ENCODE results near the gene OLFM3.

The OLFM3 gene

DNA sequence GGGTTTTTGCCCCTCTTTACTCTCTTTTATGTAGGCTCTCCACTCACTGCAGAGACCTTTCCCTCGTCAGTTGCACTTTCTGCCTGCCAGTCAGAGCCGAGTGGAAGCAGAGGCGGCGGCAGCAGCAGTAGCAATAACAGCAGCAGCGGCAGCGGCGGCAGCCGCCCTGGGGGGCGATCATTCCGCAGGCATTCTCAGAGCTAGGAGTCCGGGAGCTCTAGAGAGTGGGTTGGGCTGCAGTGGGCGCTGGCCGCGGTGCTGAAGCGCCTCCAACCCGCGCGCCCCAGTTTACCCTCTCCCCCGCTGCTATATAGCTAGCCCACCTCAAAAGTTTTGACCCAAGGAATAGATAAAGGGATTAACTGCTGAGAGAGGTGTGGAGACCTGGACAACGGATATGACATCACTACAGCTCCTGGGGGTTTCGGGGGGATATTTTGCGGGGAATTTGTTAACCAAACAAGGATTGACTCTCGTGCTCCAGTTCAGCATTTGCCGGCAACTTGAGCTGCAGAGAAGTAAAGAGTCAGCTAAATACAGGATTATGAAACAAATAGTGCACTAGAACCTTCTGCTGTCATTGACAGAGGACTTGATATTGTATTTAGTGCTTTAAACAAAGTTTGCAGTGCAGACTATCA is at the start of gene OLFM3:
Gene OLFM3 (minus strand): TSS at position 102 of the 641 bp plus-strand sequence.
- DNase-seq = peak; percentile 69

DNA sequence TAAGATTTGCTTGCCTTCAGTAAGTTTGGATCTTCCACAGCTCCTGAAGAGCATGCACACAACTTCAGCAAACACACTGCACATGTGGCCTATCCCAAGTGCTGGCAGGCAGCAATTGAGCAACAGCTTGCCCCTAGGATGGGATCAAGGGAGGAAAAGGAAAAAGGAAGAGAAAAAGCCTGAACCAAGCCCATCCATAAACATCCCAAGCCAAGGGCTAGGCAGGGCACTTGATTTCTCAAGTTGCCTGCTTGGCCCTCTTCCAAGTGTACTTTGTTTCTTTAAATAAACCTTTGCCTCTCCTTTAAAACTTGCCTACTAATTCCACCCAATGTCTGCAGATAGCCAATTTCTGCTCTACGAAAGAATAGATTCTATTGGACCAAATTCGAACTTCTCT is 49.0 kb upstream of the OLFM3 start:
- no peak for DNase-seq

DNA sequence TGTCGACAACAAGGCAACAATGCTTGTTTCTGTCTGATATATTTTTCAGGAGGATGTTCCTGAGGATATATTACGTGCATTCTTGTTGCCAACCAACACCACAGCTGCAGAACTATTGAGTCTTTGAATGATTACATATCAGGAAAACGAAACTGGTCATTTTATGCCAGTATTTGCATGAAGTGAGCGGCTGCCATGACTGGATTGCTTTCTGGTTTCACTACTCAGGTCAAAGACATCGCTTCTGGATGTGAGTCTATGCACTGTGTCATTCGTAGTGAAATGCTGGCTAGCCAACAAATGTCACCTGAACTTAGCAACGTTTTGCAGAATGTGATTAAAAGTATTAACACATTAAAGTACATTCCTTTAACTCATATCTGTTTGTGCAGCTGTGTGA is 35.8 kb upstream of the OLFM3 start:
- no peak for DNase-seq

DNA sequence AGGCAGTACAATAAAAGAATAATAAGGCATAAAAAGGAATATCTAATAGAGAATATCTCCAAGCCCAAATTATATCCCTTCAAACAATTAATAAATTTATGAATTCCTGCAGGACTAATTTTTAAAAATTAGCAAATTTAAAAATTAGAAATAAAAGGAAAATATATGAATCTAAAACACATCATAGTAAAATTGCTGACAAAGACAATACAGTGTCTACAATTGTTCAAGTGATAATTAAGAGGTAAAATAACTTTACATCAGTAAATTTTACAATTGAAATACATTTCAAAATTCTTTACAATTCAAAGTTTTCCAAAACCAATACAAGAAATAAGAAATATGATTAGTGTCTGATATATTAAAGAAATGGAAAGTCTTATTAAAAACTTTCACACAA is 22.8 kb upstream of the OLFM3 start:
- no peak for DNase-seq

DNA sequence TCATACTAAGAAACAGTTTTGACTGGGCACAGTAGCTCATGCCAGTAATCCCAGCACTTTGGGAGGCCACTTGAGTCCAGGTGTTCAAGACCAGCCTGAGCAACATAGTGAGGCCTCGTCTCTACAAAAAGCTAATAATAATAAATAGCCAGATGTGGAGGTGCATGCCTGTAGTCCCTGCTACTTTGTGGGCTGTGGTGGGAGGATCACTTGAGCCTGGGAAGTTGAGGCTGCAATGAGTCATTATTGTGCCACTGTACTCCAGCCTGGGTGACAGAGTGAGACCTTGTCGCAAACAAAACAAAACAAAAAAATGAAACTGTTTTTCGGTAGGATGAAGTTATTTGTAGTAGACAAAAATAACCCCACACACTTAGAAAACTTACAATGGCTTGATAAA is 19.0 kb upstream of the OLFM3 start:
- DNase-seq = no peak

DNA sequence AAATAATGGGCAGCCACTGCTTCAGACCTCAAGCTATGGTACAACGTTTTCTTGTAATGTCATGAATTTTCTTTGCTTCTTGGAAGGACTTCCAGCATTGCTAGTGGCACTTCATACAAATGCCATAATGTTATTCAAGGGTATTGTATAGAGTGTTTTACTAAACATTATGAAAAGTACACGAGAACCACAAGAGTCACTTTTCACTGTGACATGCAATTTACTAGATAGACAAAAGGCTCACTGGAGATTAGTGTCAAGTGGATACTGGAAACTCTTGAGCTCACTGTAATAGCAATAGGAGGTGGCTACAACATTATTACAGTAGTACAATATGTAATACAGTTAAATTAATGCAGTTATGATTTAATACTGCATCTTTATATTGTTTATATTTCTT is 5.3 kb upstream of the OLFM3 start:
- DNase-seq = no peak

DNA sequence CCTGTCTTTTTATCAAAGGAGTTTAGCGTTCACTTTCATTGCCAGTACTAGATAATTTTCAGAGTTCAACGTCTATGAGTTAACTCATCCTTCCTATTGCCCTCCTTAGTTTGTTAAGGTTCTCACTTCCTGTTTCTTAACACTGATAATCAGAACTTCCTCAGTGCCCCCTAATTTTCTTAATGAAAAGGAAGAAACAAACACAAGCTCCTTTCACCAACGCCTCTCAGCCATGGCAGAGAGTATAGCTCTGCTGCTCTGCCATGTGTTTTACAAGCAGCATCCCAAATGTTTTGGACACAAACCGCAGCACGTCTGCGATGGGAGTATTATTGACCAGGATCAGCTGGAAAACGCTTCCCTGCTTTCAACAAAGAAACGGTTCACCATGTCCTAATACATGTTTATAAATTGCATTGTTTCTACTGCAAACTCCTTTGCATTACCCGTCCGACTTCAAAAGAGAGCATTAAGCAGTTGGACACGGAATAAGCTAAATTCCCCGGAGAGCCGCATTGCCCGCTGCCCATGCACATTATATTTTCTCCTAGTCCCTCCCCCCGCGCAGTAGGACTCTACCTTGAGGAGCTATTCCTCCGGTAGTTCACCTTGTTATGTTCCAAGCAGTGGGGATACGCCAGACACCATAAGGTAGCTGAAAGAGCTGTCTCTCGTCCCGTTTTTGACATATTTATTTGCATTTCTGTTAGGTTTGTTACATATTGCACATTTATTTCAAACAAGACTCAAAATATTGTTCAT is 561 bp downstream of the OLFM3 start:
- DNase-seq = no peak

DNA sequence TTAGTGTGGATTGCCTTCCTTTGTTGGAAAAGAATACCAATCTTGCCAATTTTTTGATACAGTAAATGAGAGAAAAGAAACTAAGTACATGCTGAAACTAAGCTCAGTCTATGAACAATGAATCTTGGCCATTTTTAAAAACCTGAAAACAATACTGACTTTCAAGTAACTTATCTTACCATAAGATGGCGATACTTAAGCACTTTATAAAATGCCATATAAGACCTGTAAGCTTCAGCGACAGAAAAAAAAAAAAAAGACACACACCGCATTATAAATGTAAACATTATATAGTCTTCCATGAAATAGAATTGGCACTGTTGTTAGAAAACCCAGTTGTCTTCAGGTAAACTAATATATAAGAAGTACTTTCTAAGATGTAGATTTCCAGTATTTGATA is 3.0 kb downstream of the OLFM3 start:
- DNase-seq = no peak

DNA sequence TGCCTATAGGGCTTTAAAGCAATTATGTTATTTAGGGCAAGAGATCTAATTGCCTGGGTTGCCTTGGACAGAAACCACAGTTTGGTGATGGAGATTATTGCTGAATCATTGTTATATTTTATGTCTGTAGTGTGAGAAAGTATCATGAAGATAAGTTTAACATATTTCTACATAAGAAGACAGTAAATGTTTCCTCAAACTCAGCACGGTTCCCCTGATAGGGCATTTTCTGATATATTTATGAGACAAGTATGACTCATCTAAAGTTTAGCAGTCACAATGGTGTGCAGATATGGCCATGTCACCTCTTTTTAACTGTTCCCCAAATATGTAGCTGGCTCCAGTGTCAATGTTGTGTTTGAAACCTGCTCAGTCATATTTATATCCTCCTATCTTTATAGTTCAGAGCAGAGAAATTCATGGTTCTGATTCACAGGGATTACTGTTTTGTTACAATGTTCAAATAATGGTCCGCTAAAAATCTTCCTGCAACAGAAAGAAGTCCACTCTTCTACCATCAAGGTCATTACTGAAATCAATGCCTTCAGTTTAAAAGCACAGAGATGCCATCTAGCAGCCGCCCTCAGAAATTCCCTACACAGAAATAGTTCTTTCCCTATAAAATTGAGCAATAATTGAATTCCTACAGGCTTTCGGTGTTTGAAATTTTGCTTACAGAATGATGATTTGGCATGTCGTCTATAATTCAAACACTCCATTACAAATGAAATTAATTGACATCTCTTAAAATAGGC is 3.7 kb downstream of the OLFM3 start:
- no peak for DNase-seq

DNA sequence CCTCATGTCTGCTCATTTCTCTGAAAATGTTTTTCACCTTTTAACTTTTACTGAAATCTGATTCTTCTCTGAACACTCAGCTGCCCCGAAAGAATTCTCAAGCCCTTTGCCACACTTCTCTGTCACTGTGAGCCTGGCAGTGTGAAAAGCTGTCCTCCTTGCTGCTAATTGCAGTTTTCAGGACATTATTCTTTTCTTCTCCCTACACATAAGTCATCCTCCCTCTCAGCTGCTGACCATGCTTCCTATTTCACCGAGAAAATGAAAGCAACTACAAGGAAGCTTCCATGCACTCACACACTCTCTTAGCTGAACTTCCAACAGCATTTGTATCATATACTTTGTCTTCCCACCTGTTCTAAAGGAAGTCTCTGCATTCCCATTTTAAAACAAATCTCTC is 15.8 kb downstream of the OLFM3 start:
- no peak for DNase-seq

DNA sequence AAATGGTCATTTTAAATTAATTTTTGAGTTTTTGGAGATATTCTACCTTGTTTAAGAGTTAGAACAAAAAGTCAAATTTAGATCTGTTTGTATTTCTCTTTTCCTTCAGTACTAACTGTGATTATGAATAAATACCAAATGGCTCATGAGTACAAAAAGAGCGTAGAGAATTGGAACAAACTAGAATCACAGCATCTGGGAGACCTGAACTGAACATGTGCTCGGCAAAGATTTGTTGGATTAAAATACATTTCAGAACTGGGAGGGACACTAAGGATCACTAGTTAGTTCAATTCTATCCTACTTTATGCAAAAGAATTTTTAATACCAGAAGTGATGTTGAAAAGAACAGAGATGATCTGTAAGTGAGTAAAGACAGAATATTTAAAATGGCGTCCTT is 19.5 kb downstream of the OLFM3 start:
- no peak for DNase-seq

DNA sequence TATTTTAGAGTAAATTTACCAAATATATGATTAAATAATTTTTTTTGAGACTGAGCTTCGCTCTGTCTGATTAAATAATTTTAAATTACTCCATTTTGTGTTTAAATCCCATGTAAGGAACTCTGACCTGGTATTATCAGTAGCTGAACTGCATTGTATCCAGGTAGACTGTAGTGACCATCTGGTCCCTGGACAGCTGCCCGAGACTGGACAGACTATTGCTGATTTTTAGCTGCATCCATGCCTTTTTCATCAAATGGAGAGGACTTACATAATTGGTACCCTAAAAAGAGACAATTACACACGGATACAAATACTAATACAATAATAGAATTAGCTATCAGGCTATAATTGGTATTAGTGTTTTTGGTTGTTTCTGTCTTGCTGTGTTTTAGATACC is 20.6 kb downstream of the OLFM3 start:
- DNase-seq = no peak

DNA sequence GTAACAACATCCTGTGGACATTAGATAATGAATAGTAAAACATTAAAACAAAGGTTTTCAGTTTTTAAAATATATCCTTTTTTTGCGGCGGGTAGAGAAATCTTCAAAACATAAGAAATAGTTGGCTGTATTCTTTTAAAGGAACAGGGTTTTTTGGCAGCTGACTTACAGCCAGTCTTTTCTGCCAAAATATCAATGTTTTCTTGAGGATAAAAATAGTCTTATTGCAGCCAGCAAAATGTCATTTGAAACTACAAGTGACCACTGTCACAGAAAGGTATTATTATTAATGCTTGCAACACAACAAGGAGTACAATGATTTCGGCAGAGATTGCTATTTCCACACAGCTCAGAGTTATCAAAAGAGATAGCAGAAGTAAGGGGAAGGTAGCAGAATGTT is 21.4 kb downstream of the OLFM3 start:
- DNase-seq = no peak

DNA sequence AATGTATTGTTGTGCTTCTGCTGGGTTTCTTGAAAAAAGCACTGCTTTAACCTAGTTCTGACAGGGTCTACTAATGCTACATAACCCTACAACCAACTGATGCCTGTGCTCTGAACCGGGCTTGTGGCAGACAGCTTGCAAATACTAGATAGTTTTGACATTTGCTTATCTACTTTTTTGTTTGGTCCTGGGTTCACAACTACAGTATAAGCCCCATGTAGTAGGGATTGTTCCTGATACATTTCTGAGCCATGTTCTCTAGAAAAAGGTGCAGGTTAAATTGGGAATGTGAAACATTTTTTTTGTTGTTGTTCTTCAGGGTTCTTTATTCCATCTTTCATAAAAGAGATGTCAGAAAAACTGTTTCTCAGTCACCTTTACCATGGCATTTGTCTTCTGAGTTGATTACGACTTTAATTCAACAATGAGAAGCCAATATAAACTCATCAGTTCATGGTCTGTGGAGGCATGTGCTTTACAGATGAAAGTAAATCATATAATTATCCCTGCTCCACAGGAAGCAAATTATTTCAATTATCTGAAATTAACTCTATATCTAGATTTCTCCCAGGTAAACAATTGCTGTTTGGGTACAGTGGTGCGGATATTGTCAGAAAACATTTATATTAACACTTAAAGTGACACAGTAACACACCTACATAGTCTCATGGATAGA is 22.0 kb downstream of the OLFM3 start:
- no peak for DNase-seq

DNA sequence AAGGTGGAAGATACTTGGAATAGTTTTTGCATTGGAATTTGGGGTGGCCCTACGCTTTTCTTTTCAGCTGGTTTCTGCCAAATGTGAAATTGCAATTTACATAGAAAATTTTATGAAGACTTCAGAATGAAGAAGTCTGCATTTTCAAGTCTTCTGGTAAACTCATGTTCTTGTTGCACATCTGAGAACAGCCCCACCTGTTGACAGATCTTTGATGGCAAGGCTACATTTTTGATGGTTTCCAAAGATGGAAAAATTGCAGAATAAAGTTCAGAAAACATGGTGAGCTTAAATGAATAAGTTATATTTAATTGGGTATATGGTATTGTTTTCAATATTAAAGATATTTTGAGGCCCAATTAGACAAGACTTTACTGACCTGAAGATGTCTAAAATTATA is 25.4 kb downstream of the OLFM3 start:
- no peak for DNase-seq

DNA sequence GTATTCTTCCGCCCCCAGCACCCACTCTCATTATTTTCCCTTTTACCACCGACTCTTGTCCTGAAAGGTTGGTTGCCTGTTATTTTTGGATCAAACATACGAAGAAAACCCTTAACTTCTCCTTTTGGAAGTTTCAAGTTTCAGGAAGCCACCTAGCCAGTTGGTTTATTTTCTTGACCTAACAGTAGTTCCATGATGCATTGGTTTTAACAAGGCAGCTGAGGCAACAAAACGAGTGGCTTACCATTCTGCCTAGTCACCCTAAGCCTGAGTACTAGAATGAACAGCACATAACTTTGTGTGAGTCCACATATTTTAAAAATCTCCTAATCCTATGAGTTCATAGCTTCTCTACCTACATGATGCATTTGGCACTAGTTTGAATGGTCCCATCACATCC is 28.9 kb downstream of the OLFM3 start:
- DNase-seq = no peak

DNA sequence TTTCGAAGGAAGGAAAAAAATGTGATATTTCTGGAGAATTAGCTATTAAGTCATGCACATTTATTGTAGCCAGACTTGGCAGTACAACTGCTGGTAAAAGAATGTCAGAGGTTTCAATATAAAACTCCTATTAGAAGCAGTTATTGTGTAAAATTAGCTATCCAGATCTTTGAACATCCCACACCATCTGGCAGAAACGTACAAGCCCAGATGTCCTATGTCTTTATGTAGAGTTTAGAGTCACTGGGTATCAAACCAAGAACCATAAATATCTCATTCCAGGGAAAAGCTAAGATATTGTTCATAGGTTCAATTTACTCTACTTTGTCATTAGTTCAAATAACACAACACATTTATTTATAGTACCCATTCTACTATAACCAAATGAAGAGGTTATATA is 31.4 kb downstream of the OLFM3 start:
- no peak for DNase-seq

DNA sequence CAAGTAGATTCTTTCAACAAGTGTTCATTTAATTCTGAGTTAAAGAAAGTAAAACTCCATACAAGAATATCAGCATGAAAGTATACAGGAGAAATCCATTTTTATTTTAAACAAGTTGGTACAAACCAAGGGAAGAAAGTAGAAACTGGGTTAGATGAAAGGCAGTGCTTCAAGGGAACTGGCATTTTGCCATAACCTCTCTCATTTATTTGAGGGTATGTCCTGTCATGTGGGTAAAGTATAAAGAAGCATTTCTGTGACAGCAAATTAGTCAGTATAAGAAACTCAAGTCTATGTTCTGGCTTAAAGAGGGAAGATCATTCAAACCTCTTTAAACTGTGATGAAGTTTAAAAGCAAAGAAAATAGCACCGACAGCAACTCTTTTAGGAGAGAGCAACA is 32.0 kb downstream of the OLFM3 start:
- no peak for DNase-seq

DNA sequence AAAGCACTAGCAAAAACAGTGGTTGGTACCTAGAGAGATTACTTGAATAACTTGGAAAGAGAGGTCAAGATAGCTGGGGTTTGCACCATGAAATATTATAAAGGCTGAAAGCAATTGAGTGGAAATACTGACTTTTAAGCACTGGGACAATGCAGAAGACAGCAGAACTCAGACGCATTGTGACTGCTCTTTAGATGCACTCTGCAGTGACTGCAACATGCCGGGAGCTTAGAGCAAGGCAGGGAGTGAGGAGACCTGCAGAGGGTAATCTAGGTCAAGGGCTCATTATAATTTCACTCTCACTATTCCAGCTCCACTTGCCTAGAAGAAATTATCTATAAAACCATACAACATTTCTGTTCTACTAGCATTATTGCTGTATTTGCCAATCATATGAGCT is 36.6 kb downstream of the OLFM3 start:
- no peak for DNase-seq

DNA sequence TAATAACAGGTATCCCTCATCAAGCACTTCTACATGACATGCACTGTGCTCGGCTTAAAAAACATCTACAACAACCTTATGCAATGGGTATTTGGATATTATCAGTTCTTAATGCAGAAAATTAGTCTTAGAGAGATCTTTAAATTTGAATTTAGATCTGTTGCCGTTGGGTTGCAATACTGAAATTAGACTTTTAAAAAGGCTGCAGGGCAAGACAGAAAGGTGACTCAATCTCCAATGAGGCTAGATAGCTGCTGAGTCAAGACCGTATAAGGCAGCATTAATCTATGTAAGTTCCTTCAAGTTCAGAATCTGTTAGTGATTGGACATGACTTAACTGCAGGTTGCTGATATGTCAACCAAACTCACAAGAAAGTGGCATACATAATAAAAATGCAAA is 37.3 kb downstream of the OLFM3 start:
- DNase-seq = no peak

DNA sequence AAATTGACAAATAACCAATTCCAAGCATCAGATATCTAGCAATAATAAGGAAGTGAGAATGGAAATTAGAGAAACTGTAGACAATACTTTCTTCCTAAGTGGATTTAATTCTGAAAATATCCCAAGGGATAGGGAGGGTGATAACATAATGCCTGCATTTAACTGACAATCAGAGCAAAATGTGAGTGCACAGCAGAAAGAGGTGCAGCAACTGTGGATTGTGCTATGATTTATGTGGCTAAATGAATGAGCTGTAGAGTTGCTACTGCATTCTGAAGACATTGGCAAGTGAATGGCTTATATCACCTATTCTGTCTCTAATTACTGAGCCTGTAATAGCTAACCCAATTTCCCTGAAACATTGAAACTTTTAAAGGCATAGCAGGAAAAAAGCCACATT is 39.0 kb downstream of the OLFM3 start:
- DNase-seq = no peak

DNA sequence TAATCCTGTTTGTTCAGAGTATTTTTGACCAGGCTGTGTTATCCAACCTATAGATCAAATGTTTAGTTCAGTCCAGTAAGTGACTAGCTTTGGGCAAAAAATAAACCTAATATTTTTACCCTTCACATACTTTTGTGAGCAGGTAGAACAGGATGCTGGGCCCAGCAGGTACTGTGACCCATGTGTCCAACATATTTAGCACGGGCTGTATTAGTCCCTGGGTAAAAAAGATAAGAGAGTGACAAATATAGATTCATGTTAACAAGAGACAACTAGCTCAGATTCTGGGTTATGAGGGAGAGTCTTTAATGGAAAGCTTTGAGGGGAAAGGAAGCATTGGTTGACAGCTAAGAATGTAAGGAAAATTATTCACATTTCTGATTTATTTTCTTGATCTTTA is 43.1 kb downstream of the OLFM3 start:
- DNase-seq = no peak

DNA sequence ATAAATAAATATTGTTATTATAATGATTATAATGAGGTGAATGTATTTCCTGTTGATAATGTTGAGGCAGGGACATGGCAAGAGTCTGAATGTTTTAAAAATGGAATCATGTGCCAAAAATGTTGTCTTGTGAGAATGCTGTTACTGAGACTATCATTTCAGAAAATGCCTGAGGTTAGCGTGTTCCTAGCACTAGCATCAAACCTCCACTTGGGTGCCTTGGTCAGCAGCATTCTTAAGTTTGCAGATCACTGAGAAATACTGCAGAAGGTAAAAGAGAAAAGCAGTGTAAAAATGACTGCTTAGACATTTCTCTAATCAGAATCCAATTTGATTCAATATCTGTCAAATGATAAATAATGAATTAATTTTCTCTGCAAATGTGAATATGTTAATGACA is 50.8 kb downstream of the OLFM3 start:
- no peak for DNase-seq

DNA sequence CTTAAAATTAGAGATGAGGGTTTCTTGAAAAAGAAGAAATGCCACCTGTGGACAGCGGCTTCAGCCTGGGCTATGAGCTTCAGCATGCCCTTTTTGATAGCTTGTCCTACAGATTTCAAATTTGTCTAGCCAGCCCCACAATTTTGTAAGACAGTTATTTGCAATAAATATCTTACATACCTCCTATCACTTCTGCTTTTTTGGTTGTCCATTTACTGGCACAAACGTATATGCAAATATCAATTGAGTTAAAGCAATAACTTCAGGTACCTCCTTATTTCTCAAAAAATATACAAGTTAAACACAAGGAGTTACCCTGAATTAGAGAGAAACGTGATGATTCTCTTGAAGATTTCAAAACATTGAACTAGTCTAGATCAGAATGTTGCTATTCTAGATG is 53.5 kb downstream of the OLFM3 start:
- no peak for DNase-seq
